ENCODE results near the gene FES. TPM values are rescaled to one million over a fixed set of nuclear protein-coding genes. Genes with fewer than 3 reads are reported as not detected.

FES gene
- total RNA-seq, 2 experiments from 2014 or later = 3.2 to 3.3 TPM

DNA sequence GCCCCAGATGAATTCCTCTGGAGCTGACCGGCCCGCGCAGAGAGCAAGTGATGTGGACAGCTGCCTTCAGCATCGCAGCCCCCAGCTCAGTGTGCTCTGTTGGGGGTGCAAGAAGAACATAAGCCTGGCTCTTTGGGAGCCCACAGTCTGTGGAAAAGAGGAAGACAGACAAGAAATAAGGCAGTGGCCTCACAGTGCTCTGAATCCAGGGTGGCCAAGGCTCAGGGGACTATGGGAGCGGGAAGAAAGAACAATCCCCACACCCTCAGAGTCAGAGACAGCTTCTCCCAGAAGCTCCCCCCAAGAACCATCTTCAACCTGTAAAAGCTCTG lies 48.3 kb downstream of the FES start:
- intact Hi-C loops (cut with micrococcal nuclease; ENCODE audit: unreplicated experiment) = loop anchor here (5.0 kb wide), 2 partner anchors 545 to 665 kb away; partner anchors contain the start of genes IQGAP1 and NGRN

DNA sequence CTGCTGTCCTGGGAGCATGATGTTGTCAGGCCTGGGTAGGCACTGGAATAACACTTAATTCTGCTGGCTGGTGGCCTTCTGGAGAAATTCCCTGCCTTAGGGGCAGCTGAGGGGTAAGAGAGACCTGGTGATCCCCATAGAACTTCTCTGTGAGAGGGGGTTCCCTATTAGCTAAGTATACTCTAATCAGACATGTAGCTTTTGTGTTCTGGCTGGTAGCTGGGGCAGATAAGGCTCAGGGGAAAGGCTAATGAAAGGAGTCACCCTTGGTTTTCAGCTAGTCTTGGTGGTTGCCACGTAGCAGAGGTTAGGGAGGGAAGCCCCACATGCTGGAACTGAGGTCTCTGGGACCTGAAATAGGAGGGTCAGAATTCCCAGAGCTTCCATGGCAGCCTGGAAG lies 49.0 kb downstream of the FES start:
- Histone ChIP-seq H3K4me2 (ENCODE audit: low read length) (peak overlapping the region; percentile 87; the same call in 1 of the 2 replicates), H3K27ac (ENCODE audit: low read depth, low read length, poor library complexity, severe bottlenecking) (peak overlapping the region; percentile 81), H4K20me1 (ENCODE audit: insufficient read depth, low read length) (no peaks in the 10 kb centered on the region), H3K9me2 (ENCODE audit: insufficient read depth, low read length) (no peaks in the 10 kb centered on the region), H2AFZ (ENCODE audit: low read length) (peak overlapping the region; percentile 82; the same call in 1 of the 2 replicates), H3K4me1 (ENCODE audit: insufficient read depth, low read length, poor library complexity, severe bottlenecking) (peaks cover 58% of the 10 kb centered on the region), H3K79me2 (ENCODE audit: insufficient read depth, low read depth, low read length) (peaks cover 17% of the 10 kb centered on the region; the same call in 1 of the 2 replicates), H3K36me3 (ENCODE audit: insufficient read depth, low read length) (peaks cover 6% of the 10 kb centered on the region), H3K9me3 (ENCODE audit: low read length) (no peaks in the 10 kb centered on the region), H3K4me3 (ENCODE audit: low read depth, low read length, poor library complexity, severe bottlenecking) (no peak overlapping the region)
- DNase-seq (ENCODE audit: low spot score) = no peak
- CTCF ChIA-PET (ENCODE audit: unreplicated experiment) = interaction anchor here (0.6 to 5.1 kb wide), 7 partner anchors 22 to 151 kb away, joined by 3 to 41 read pairs (median 5); partner anchors contain the start of genes MAN2A2 and RCCD1
- BruUV-seq (replicated peaks) = no TSS peak
- no peak for TF ChIP-seq EZH2phosphoT487 (IDR thresholded peaks at IDR 0.05; ENCODE audit: borderline replicate concordance, low read depth, low read length)
- TF ChIP-seq, protein P1, sequence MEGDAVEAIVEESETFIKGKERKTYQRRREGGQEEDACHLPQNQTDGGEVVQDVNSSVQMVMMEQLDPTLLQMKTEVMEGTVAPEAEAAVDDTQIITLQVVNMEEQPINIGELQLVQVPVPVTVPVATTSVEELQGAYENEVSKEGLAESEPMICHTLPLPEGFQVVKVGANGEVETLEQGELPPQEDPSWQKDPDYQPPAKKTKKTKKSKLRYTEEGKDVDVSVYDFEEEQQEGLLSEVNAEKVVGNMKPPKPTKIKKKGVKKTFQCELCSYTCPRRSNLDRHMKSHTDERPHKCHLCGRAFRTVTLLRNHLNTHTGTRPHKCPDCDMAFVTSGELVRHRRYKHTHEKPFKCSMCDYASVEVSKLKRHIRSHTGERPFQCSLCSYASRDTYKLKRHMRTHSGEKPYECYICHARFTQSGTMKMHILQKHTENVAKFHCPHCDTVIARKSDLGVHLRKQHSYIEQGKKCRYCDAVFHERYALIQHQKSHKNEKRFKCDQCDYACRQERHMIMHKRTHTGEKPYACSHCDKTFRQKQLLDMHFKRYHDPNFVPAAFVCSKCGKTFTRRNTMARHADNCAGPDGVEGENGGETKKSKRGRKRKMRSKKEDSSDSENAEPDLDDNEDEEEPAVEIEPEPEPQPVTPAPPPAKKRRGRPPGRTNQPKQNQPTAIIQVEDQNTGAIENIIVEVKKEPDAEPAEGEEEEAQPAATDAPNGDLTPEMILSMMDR (conservative IDR thresholded peaks at IDR 0.05; ENCODE audit: low read length) = no peak
- intact Hi-C loops (cut with micrococcal nuclease; ENCODE audit: unreplicated experiment) = loop anchor here (5.0 kb wide), 2 partner anchors 546 to 666 kb away; partner anchors contain the start of genes IQGAP1 and NGRN
- POLR2A ChIA-PET = interaction anchor here (1.5 to 7.2 kb wide), 5 partner anchors 11 to 143 kb away, joined by 3 to 58 read pairs (median 7); partner anchors contain the start of gene RCCD1

More for the DNA sequence above, 48.3 kb downstream of the FES start:
- no TSS peak for BruUV-seq (replicated peaks)
- peaks cover 17% of the 10 kb centered on the region; the same call in 1 of the 2 replicates for H3K79me2 ChIP-seq (ENCODE audit: insufficient read depth, low read depth, low read length)
- H3K27ac ChIP-seq (ENCODE audit: low read depth, low read length, poor library complexity, severe bottlenecking) = peak overlapping the region; percentile 81
- TF ChIP-seq EZH2phosphoT487 (IDR thresholded peaks at IDR 0.05; ENCODE audit: borderline replicate concordance, low read depth, low read length) = no peak
- TF ChIP-seq, protein P1 (conservative IDR thresholded peaks at IDR 0.05; ENCODE audit: low read length) = 0 out of 2 replicates have a peak, but pooled peaks have one; percentile 4
- peak overlapping the region; percentile 87 for H3K4me2 ChIP-seq (ENCODE audit: low read length)
- no peaks in the 10 kb centered on the region for H3K9me3 ChIP-seq (ENCODE audit: low read length)
- no peak for DNase-seq (ENCODE audit: low spot score)
- H3K9me2 ChIP-seq (ENCODE audit: insufficient read depth, low read length) = no peaks in the 10 kb centered on the region
- peak overlapping the region; percentile 82; the same call in 1 of the 2 replicates for H2AFZ ChIP-seq (ENCODE audit: low read length)
- H3K36me3 ChIP-seq (ENCODE audit: insufficient read depth, low read length) = no peaks in the 10 kb centered on the region
- no peaks in the 10 kb centered on the region for H4K20me1 ChIP-seq (ENCODE audit: insufficient read depth, low read length)
- POLR2A ChIA-PET = interaction anchor here (0.5 to 7.2 kb wide), 11 partner anchors 10 to 540 kb away, joined by 3 to 58 read pairs (median 6); partner anchors contain the start of genes BLM and RCCD1
- CTCF ChIA-PET (ENCODE audit: unreplicated experiment) = interaction anchor here (1.0 to 5.1 kb wide), 8 partner anchors 23 to 285 kb away, joined by 3 to 41 read pairs (median 4); partner anchors contain the start of genes MAN2A2 and RCCD1
- H3K4me3 ChIP-seq (ENCODE audit: low read depth, low read length, poor library complexity, severe bottlenecking) = peak overlapping the region; percentile 79
- H3K4me1 ChIP-seq (ENCODE audit: insufficient read depth, low read length, poor library complexity, severe bottlenecking) = peaks cover 61% of the 10 kb centered on the region

Data from OCI-LY7 (cell line).